Mucosa of stomach (tissue), 1 donor: ENCODE results near the gene ILK.
A peak's percentile ranks its signal among the peaks of the same experiment; 100 is the strongest.

Experiments used
- H3K27me3 ChIP-seq: one replicate; pipeline ENCODE4 v1.7.0; 2013; ENCODE audit warnings: mild to moderate bottlenecking, low read length; ENCODE audit not compliant: control insufficient read depth, insufficient read depth
- H3K36me3 ChIP-seq: one replicate; pipeline ENCODE4 v1.7.0; 2013; ENCODE audit warnings: low read length; ENCODE audit not compliant: control insufficient read depth, insufficient read depth
- H3K4me1 ChIP-seq: one replicate; pipeline ENCODE4 v1.7.0; 2013; ENCODE audit warnings: mild to moderate bottlenecking, low read length; ENCODE audit not compliant: control insufficient read depth, insufficient read depth
- H3K4me3 ChIP-seq: one replicate; pipeline ENCODE4 v1.7.0; 2013; ENCODE audit warnings: low read length
- H3K9ac ChIP-seq: one replicate; pipeline ENCODE4 v1.7.0; 2013; ENCODE audit warnings: mild to moderate bottlenecking, low read length, moderate library complexity
- H3K9me3 ChIP-seq: one replicate; pipeline ENCODE4 v1.7.0; 2013; ENCODE audit warnings: mild to moderate bottlenecking, low read length, moderate library complexity; ENCODE audit not compliant: control insufficient read depth
- donor health status: Pancreatic carcinoma.

Gene ILK

DNA sequence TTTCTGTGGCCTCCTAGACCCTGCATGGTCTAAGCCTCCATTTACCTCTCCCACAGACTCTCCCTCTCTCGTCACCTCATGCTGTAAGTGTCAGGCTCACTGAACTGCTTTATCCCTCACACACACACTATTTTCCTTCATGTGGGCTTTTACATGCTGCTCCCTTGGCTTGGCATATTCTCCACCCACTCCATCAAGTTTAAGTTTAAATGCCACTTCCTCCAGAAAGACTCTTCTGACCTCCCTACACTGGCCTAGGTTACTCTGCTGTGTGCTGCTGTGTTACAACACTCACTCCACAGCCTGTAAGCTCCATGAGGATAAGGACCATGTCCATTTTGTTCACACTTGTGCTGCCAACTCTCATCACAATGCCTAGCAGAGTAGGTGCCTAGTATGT lies 49.5 kb downstream of the ILK start:
- H3K9ac ChIP-seq, result no peak overlapping the region
- H3K36me3 ChIP-seq, result no peaks in the 10 kb centered on the region
- H3K27me3 ChIP-seq, result peaks cover 30% of the 10 kb centered on the region
- no peaks in the 10 kb centered on the region for H3K9me3 ChIP-seq
- no peak overlapping the region for H3K4me3 ChIP-seq
- H3K4me1 ChIP-seq, result peaks cover 4% of the 10 kb centered on the region

DNA sequence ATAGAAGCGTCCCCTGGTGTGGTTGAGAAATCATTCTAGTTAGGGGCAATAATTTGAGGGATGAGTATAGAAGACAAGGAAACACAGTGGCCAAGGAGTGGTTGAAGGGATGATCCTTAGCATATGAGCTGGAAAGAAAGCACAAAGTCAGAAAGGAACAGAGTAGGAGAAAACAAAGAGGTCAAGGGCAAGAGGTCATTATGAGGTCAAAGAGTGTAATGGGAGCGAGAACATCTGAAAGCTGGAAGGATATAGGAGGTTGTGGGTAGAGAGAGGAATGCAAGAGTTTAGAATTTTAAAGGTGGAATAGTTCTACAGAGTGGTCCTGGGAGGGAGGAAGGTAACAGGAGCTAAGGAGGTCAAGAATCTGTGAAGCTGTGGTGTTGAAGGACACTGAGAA lies 50.1 kb downstream of the ILK start:
- H3K9me3 ChIP-seq, result no peaks in the 10 kb centered on the region
- H3K4me3 ChIP-seq, result no peak overlapping the region
- H3K36me3 ChIP-seq, result no peaks in the 10 kb centered on the region
- H3K9ac ChIP-seq, result no peak overlapping the region
- H3K4me1 ChIP-seq, result peaks cover 4% of the 10 kb centered on the region
- peaks cover 30% of the 10 kb centered on the region for H3K27me3 ChIP-seq

DNA sequence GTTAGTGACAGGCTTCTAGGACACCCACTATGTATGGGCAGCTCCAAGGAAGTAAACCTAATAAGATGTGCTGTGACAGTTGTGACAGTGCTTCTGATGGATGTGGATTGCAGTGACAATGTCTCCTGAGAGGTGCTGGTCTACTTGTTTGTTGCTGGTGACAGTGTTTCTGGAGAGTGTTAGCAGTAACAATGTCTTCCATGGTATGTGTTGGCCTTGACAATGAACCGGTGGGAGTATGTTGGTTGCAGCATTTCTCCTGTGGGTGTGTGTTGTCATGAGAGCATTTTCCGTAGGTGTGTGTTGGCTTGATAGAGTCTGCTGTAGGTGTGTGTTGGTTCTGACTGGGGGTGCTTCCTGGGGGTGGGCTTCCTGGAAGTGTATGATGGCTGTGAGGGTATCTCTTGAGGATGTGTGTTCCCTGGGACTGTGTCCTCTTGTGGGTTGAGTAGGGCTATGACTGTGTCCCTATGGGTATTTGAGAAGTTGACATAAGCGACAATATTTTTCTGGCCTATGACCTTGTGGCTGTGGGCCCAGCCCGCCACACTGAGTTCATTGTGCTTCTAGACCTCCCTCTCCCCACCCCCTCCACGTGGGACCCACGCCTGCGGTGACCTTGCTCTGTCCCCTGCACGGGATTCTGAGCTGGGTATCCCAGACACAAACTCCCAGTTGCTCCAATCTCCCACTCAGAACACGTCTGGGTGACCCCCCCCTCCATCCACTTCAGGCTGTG lies 50.9 kb downstream of the ILK start:
- Histone ChIP-seq H3K27me3 (peaks cover 30% of the 10 kb centered on the region), H3K4me3 (no peak overlapping the region), H3K9ac (no peak overlapping the region), H3K4me1 (peaks cover 4% of the 10 kb centered on the region), H3K36me3 (no peaks in the 10 kb centered on the region), H3K9me3 (no peaks in the 10 kb centered on the region)

DNA sequence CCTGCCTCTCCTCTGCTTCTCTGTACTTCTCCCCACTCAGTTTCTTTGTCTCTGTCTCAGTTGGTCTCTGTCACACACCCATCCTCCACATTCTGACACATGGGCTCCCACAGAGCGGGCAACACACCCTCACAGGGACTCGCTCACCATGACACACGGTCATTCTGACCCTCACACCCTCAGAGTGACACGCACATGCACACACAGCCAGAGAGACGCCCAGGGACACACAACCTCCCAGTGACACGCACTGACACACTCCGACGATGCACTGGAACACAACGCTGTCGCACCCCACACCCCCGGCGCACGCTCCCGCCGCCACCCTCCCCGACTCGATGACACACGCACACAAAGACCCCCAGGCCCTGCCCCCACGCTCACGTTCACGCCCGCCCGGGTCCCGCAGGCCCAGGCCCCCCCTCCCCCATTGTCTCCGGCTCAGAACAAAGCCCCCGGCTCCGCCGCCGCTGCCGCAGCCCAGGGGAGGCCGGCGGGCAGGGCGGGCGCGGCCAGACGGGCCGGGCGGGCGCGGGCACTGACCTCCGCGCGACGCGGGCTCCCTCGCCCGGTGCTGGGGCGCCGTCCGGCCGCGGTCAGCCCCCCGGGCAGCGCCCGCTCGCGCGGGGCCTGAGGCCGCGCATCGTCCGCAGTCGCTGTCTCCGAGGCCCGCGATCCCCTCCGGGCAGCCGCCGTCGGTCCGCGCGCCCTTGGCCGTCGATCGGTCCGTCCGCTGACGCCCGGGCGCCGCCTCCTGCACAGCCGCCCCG lies 51.6 kb downstream of the ILK start:
- no peak overlapping the region for H3K4me3 ChIP-seq
- H3K4me1 ChIP-seq, result peaks cover 4% of the 10 kb centered on the region
- H3K9me3 ChIP-seq, result no peaks in the 10 kb centered on the region
- H3K36me3 ChIP-seq, result no peaks in the 10 kb centered on the region
- peaks cover 30% of the 10 kb centered on the region for H3K27me3 ChIP-seq
- H3K9ac ChIP-seq, result no peak overlapping the region

DNA sequence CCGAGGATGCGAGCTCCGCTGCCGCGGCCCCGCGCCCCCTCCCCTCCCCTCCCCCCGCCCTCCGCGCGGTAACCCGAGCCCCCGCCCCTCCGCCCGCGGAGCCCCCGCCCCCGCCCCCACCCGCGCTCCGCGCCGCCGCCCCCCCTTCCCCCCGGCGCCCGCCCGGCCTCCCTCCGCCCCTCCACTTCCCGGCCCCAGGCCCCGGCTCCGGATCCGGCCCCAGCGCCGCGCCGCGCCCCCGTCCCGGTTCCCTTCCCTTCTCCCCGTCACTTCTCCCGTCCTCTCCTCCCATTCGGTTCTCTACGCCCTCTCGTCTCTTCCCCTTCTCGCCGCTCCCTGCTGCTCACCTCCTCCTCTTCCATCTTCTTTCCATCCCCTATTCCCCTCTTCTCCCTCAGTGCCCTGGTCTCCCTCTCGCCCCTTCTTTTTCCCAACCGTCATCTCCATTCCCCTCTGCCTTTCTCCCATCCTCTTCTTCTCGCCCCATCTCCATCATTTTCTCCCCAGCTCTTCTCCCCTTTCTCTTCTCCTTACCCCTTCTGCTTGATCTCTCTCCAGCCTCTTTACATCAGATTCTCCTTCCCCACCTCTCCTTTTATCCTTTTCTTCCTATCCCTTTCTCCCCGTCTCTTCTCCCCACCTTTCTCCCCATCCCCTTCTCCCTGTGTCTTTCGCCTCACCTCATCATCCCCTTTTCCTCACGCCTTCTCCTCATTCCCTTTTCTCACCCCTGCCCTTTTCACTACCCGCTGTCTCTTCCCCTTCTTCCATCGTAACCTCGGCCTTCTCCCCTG lies 52.4 kb downstream of the ILK start, which contains the start of gene DCHS1:
Gene DCHS1 (minus strand): TSS at position 20 of the 794 bp plus-strand sequence. CDS start 14,196 bp downstream, outside the sequence.
- Histone ChIP-seq H3K36me3 (no peaks in the 10 kb centered on the region), H3K9ac (peak within 1 kb of the TSS; percentile 54), H3K4me3 (peak within 1 kb of the TSS; percentile 22), H3K27me3 (peaks cover 30% of the 10 kb centered on the region), H3K4me1 (peaks cover 4% of the 10 kb centered on the region), H3K9me3 (no peaks in the 10 kb centered on the region)

DNA sequence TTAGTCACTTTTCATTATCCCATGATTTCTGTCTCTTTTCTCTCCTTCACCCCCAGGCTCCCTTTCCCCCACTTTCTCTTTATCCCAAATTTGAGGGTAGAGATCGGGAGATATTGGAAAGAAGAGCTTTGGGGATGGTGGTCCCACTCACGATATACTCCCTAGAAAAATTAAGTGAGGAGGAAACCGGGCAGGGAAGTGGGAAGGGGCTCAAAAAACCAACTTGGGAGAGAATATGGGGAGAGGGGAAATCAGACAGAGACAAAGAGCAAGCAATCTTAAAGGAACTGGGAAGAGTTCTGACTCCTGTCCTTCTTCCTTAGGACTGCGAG lies 53.0 kb downstream of the ILK start:
- Histone ChIP-seq H3K36me3 (no peaks in the 10 kb centered on the region), H3K27me3 (peaks cover 28% of the 10 kb centered on the region), H3K9ac (no peak overlapping the region), H3K4me3 (no peak overlapping the region), H3K4me1 (peaks cover 4% of the 10 kb centered on the region), H3K9me3 (no peaks in the 10 kb centered on the region)

DNA sequence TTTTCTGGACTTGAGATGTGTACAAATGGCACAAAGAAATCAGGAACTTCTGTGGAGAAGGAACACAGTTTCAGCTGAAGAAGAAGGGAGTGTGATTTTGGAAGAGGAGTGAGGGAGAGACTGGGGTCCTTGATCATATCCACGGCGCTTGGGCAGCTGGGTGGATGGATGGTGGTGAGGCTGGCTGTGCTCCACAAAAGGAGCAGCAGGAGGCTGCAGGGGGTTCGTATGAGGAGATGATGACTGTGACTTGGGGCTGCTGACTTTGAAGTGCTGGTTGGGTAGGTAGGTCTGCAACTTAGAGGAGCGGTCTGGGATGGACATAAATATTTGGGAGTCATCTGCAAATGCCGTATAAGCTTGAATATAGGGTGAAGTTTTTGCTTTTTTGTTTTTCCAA lies 53.4 kb downstream of the ILK start:
- Histone ChIP-seq H3K4me1 (peaks cover 4% of the 10 kb centered on the region), H3K27me3 (peaks cover 26% of the 10 kb centered on the region), H3K4me3 (no peak overlapping the region), H3K9ac (no peak overlapping the region), H3K9me3 (no peaks in the 10 kb centered on the region), H3K36me3 (no peaks in the 10 kb centered on the region)

DNA sequence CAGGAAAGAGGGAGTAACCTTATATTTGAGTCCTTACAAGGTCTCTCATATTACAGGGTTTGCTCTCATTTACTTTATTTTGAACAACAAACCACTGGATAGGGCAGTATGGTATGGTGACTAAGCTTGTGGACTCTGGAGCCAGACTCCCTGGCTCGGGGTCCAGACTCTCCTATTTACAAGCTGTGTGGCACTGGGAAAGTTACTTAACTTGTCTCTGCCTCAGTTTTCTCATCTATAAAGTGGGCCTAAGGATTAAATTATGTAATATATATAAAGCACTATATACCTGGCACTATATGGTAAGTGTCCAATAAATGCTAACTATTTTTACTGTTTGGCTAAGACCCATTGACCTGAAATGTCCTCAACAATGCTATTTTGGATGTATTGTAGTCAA lies 53.8 kb downstream of the ILK start:
- Histone ChIP-seq H3K9me3 (no peaks in the 10 kb centered on the region), H3K36me3 (no peaks in the 10 kb centered on the region), H3K9ac (no peak overlapping the region), H3K27me3 (peaks cover 26% of the 10 kb centered on the region), H3K4me1 (peaks cover 4% of the 10 kb centered on the region), H3K4me3 (no peak overlapping the region)

DNA sequence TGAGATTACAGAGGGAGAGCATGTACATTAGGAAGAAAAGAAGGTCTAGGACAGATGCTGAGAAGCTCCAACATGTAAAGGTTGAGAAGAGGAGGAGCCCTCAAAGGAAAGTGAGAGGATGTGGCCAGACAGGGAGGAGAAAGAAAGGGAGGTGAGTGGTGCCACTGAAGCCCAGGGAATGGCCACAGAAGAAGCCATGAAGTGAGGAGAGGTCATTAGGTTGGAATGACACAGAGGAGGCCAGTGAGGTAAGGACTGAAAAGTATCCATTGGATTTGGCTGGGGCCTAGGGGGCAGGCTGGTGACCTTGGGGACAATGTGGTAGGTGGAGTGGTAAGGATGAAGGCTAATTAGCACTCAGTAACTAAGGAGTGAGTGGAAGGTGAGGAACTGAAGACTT lies 55.1 kb downstream of the ILK start:
- H3K4me3 ChIP-seq, result no peak overlapping the region
- peaks cover 4% of the 10 kb centered on the region for H3K4me1 ChIP-seq
- no peaks in the 10 kb centered on the region for H3K36me3 ChIP-seq
- no peak overlapping the region for H3K9ac ChIP-seq
- peaks cover 26% of the 10 kb centered on the region for H3K27me3 ChIP-seq
- H3K9me3 ChIP-seq, result no peaks in the 10 kb centered on the region
